Inflammatory macrophage treated with lipopolysaccharide for 4 hours (primary cell): ENCODE results near the gene INPP5D.

Experiments
- DNase-seq: peaks from one replicate; pipeline ENCODE4 v3.0.0-alpha.2; 2020

INPP5D gene

DNA sequence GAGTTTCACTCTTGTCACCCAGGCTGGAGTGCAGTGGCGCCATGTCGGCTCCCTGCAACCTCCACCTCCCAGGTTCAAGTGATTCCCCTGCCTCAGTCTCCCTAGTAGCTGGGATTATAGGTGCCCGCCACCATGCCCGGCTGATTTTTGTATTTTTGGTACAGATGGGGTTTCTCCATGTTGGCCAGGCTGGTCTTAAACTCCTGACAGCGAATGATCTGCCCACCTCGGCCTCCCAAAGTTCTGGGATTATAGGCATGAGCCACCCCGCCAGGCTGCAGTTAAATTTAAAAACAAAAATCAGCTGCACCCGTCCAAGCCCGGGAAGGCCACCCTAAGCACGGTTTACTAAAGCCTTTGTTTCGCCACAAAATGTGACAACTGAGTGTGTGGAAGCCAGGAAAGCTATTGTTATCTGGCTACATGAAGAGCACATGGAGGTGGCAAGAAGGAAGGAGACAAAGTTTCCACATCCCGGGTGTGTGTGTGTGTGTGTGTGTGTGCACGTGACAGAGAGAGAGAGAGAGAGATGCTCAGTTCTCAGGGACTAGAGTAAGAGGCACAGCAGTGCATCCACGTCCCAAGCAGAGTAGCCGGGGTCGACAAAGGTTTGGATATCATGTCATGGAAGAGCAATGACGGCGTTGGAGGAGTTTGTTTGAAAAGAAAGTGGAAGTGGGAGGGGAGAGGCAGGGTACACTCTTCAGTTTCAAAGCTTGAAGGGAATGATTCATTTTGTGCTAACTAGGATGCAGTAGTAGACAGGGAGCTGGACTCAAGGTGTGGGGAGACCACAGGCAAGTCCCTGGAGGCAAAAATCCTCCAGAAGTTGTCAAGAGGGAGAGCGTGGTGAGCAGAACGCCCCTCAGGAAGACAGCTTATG is 20.1 kb downstream of the INPP5D start:
- peak; percentile 41 for DNase-seq

DNA sequence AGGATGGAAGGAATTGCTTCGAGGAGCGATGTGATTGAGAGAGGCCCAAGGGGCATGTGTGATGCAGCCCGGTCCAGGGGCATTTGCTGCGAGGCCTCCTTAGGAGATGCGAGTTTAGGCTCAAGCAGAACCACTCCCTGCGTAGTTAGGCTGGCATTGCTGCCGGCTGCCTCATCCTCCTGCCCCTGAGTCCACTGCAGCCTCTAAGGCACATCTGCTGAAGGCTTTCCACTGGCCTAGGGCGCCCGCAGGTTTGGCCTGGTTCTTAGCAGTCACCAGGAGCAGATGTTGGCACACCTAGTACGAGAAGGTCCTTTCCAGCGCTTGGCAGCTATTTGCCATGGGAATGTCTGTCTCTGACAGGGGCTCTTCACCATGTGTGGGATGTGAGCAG is 20.7 kb downstream of the INPP5D start:
- no peak for DNase-seq

DNA sequence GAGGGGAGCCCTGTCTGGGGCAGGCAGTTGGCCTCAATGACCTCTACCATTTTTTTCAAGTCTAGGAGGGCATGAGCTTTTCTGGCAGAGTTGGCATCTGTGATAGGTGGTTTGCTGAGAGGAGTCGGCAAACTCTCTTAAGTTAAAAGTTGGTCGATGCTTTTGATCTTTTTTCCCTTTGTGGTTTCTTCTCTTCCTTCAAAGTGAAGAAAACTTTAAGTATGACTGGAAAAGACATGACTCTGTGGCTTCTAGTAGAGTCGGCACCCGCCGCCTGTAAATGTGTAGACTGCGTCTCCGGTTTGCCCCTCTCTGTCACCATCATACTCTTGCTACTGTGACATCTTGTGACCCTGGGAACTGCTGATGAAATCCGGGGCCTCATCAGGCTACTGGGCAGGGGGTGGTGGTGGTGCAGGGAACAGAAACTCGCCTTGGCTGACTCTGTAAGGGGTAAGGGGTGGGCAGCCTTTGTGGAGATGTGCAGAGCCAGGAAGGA is 21.1 kb downstream of the INPP5D start:
- DNase-seq, result peak; percentile 78

DNA sequence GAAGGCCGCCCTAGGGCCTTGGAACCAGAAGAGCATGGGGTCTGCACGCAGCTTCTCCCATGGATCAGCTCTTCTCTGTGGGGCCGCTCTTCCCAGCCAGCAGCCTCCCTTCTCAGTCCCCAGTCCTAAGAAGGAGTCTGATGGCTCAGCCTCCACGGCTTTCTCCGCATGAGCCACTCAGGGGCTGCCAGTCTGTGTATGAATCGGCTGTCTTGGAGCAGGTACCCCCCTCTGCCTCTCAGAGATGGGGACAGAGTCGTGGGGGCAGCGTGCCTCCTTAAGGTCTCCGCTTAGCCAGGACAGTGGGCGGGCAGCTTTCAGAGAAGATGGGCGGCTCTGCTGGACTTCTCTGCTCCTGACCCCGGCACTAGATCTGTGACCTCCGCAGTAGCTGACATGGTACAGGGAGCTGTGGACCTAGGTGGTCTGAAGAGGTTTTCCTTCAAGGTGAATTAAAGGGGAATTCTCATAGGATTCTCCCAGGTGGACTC is 21.6 kb downstream of the INPP5D start:
- no peak for DNase-seq

DNA sequence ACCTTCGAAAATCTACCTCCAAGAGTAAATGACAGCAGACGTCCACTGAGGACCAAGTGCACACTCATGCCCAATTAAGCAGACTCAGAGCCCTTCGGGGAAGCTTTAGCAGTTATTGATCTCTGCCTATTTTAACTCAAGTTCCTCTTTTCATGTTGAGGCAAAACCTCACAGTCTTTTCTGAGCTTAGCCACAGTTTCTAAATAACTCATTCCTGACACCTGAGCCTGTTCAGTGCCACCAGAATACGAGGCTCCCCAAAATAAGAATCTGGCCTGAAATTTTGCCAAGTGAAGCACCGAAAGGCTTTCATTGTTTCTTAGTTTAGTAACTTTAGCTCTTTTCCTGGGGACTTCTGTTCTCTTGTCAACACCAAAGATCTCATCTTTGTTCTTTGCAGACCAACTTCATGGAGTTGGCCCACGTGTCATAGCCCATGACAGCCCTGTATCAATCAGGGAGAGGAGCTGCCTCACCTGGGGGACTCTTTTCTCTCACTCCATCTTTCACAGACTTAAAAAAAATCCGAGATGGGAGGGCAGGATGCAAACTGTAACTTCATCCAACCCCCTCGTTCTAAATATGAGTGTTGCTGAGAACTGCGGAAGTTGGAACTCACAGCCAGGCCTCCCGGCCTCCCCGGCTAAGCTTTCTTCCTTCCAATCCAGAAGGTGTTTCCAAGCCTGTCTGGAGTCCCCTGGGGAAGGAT is 22.2 kb downstream of the INPP5D start:
- DNase-seq, result no peak

DNA sequence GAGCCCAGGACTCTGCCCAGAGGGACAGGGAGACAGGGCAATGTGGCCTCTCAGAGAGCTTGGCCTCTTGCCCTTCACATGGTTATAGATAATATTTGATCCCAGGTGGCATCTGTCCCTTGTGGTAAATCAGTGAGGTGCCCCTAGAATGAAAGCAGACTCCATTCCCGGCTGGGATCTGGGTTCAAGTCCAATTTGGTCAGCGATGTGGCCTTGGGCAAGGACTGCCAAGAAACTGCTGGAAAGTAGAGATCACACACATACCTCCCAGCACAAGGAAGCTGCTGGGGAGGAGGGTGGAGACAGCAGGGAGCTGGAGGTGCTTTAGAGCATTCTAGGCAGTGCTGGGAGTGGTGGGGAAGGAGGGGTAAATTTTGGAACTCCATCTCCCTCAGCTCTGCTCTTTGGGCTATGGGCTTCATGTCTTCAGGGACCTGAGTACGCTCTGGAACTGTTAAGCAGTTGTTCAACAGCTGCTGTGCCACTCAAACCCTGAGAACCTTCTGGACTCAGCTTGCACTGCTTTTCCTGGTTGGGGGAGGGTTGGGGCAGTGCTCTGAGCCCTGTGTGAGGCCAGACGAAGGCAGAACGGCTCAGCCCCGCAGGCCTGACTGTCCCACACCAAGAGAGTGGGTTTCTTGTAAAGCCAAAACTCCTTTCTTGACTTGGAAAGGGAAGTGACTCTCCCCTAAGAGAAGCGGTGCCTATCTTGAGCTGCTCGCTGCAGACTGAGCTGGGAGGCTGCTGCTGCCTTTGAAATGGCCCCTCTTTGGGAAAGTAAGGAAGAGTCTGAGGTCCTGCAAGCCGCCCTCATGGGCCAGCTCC is 23.0 kb downstream of the INPP5D start:
- DNase-seq, result peak; percentile 52

DNA sequence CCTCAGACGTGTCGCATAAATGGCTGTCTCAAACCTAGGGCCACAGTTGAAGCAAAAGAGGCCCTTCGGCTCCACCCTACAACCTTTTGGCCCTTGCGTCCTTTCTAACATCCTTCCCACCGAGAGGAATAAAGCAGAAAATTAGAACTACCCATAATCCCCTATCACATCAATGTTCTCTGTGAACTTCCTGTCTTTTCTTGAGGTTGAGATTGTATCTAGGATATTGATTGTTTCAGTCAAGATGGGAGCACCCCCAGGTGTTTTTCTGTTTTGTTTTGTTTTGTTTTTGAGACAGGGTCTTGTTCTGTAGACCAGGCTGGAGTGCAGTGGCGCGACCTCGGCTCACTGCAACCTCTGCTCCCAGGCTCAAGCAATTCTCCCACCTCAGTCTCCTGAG is 23.6 kb downstream of the INPP5D start:
- no peak for DNase-seq

DNA sequence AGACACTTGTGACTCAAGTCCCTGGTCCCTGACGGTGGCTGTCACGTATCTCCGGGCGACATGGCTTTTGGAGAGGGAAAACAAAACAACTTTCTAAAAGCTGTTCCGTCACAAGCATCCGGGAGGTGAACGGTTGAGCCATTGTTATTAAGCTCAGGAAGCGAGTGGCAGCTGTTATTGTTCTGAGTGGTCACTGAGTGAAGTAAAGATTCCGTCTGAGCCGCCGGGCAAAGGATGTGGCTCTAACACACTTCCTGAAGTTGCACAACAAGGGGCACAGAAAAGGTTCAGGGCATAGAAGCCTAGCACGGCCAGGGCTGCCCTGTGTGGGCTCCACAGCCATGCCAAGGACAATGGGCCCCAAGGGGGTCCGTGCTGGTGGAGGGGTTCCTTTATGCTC is 24.3 kb downstream of the INPP5D start:
- peak; percentile 78 for DNase-seq

DNA sequence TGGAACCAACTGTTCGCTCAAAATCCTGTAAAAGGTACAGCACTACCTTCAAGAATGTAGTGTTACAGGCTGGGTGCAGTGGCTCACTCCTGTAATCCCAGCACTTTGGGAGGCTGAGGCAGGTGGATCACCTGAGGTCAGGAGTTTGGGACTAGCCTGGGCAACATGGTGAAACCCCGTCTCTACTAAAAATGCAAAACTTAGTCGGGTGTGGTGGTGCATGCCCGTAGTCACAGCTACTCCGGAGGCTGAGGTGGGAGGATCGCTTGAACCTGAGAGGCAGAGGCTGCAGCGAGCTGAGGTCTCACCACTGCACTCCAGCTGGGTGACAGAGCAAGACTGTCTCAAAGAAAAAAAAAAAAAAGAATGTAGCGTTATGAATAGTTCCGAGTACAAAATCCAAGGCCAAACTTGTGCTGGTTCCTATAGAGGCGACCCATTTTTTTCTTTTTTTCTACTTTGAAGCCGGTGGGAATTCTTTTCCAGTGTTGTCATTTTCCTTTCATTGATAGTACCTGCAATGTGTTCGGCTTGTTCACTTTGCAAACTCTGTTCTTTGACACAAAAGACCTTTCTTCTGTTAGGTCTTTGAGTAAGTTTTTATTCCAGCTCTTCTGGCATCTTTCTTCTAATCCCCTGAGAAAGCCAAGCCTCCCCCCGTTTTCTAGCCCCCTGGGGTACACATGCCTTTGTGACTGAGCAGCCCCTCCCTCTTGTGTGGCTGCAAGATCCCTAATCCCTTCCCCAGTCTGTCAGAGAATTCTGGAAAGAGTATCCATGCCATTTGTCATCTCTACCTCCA is 25.1 kb downstream of the INPP5D start:
- no peak for DNase-seq

DNA sequence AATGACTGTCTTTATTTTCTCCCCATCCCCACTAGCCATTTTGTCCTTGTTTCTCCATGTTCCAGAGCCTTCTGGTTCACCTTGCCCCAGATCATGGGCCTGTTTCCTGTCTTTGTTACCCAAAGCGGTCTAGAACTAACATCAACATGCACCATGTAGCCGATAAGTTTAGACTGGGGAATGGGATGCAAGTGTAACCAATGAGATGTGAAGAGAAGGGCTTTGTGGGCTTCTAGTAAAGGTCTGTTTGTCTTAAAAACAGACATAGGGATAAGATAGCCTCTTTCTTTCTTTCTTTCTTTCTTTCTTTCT is 25.7 kb downstream of the INPP5D start:
- DNase-seq, result no peak

DNA sequence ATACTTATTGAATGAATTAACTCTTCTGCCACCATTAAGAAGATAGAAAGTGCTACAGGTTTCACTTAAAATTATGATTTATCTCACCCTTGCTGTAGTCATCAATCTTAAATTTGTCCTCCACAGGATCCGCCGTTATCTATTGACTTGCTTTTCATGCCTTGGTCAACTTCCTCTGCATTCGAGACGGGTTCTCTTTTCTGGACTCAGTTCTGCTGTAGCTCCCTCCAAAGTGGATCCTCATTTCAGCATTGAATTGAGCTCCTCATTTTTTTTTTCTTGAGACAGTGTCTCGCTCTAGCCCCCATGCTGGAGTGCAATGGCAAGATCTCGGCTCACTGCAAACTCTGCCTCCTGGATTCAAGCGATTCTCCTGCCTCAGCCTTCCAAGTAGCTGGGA is 27.6 kb downstream of the INPP5D start:
- DNase-seq, result peak; percentile 50

DNA sequence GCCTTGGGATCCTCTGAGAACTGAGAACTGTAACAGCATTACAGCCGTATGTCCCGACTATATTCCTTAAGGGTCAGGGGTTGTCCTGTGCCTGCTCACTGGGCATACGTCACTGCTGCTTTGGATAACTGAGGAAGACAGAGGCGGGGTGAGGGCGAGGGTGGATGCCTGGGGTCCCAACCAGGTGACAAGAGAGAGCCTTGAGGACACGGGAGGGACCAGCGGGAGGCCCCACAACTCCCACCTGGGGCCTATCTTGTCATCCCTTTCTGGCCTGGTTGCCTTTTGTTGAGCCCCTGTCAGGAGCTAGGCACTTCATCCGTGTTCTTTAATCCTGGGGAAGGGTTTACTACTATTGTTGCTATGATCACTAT is 28.8 kb downstream of the INPP5D start:
- no peak for DNase-seq

DNA sequence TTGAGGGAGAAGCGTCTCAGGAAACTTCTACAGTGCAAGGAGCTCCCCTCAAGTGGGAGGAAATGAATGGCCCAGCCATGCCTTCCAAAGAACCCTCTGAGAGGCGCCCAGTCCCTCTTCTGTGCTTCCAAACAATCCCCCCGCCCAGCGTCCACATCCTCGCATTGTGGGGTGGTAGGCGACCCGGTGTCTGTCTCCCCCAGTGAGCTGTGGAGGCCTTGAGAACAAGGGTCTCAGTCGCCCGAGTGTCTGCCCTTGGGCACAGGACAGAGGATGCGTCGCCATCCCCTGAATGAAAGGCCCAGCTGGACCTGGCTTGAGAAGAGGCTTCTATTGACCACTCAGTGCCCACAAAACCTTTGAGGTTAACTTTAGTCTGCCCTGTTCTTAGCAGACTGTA is 29.7 kb downstream of the INPP5D start:
- no peak for DNase-seq

DNA sequence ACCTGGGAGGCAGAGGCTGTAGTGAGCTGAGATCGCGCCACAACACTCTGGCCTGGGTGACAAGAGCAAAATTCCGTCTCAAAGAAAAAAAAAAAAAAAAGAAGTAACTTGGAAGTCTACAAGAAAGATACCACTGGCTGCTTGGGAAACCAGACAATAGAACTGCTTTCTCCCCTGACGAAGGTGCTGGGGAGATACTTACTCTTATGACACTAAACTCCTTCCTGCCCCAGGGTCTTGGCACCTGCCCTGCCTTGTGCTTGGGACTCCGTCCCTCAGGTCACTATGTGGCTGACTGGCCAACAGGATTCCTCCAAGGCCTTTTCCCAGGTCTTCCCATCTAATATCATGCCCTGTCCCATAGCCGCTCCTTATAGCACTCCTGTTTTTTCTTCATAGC is 30.7 kb downstream of the INPP5D start:
- no peak for DNase-seq

DNA sequence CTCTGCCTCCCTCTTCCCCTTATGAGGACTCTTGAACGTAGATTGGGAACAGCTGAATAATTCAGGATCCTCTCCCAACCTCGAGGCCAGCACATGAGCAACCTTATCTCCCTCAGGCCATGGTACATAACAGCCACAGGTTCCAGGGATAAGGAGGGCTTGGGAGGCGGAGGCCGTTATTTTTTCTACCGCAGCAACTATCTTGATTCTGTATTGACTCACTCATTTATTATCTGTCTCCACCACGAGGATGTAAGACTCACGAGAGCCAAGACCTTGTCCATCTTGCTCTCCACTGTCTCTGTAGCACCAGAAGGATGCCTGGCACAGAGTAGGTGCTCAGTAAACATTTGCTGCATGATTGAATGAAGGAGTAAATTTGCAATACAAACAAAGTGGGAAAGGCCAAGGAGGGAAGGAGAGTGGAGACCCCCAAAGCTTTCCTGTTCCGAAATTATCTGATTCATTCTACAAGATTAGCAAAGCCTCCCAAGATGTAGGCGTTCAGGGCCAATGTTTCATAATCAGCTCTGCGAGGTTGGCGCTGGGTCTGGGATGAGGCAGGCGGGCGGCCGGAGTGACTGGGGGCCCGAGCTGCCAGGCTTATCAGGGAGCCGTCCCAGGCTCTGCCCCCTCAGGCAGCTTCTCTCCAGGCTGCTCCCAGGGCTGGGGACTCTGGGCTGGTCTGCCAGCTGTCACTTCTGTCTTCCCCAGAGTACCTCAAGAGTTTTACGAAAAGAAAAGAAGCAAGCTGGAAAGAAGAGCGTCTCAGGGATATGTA is 31.6 kb downstream of the INPP5D start:
- peak; percentile 39 for DNase-seq

DNA sequence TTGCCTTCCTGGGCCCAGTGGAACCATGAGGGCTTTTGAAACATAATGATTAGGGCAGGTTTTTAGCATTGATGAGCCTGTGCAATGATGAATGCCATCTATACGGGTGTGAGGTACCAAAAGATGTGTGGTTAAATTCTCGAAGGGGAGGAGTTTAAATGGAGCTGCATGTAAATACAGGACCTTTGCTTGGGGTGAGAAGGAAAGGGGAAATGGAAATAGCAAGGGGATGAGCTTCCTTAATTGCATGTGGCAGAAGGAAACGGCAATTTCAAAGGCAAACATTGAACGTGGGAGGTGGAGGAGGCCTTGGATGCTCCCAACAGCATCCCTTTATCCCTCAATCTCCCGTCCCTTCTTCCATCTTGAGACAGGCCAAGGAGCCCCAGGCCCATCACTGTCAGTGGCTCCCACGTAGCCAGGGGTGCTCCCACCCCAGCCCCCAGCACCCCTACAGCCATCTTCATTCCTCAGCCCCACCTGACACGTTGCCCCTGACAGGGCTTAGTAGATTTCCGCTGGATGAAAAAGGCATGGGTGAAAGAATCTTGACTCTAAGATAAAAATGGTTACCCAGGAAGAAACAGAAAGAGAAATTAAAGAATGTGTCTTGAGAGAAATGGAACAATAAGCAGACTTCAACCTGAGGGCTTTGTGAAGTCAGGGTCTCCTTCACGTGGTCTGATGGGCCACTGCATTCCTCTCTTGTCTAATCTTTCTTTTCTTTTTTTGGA is 32.5 kb downstream of the INPP5D start:
- DNase-seq, result peak; percentile 80

DNA sequence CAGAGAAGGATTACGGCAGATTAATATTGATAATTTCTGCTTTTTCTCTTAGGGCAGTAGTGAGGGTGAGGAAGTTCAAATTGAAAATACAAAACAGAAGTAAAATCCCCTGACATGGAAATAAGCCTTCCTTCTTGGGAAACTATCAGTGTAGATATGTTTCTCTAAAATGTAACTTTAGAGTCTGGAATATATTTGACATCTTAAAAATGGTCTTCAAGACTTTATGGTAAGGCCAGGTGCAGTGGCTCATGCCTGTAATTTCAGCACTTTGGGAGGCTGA is 33.0 kb downstream of the INPP5D start:
- DNase-seq, result peak; percentile 68

DNA sequence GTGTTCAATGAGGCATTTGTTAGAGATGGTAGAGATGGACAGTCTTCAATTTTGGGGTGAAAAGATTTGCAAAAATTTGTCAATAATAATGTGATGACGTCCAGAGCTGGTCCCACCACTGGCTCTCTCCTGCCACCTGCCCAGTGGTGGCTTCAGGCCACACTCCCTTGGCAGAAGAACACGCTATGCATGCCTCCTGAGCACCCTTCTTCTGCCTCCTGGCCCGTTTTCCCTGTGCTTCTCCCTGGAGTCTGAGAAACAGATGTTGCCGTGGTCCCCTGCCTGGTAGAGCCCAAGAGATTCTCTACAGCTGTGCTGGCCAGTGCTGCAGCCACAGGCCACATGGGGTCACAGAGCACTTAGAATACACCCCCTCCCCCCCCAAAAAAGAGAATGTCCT is 33.6 kb downstream of the INPP5D start:
- no peak for DNase-seq

DNA sequence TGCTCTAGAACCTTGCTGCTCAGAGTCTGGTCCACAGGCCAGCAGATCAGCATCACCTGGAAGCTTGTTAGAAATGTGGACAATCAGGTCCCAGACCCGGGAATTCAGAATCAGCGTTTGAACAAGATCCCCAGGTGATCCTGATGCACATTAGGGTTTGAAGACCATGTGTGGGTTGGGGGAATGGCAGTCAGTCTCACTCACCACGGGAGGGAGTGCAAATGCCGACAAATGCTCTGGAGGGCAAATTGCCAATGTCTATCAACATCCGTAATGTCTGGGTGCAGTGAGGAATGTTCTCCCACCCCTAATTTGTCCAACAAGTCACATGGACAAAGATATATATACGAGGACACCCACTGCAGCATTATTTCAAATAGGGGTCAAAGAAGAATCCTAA is 34.5 kb downstream of the INPP5D start:
- DNase-seq, result no peak

DNA sequence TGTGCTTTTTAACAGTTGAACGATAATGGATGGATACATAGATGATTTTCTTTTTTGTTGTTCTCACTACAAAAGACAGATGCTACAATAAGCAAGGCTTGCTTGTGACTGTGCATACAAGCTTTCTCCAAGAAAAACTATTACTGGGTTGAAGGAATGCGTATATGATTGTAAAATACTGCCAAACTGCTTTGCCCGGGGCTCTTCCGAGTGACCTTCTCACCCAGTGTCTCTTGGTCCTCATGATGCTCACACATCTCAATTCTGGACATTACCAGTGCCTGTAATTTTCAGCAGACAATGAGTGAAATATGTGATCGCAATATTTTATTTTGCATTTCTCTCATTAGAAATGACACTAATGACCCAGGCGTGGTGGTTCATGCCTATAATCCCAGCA is 35.9 kb downstream of the INPP5D start:
- DNase-seq, result no peak

DNA sequence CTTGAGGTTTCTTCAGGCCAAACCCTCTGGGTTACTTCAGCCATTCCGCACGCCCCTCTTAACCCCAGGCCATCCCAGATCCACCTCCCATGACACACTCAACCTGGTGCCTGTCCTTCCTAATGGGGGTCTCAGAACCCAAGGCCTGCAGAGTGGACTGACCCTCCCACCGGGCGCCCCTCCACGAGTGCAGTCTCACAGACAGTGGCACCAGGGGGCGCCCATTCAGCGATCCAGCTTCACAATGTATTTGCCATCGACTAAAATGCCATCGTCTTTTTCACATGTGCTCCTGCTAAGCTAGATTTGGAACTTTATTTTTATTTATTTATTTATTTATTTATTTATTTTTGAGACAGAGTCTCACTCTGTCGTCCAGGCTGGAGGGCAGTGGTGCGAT is 38.5 kb downstream of the INPP5D start:
- DNase-seq, result no peak
